Heart right ventricle (tissue), 16 donors: ENCODE data around the gene SCAF1. TPM values are rescaled to one million over a fixed set of nuclear protein-coding genes. Genes with fewer than 3 reads are reported as not detected.

ENCODE experiments used
- ATAC-seq, 8 donors: fragments of 200-7000 bp; cut with Tn5 transposase; one replicate each; pipeline ENCODE4 v1.9.1; 2020; ENCODE audit warnings: mild to moderate bottlenecking in 8 of 8, moderate library complexity in 8 of 8, moderate number of reproducible peaks in 1 of 8
- DNase-seq, 2 donors: peaks; one replicate each; pipeline ENCODE4 v3.0.0-alpha.2; 2020
- H3K27ac ChIP-seq, 10 donors: fragments of 200-600 bp; sonication (generic) in 2 of 10; one replicate each; pipeline versions ENCODE4 v1.5.0 to v1.8.0; 2020 to 2022; ENCODE audit warnings: mild to moderate bottlenecking in 3 of 10
- H3K27me3 ChIP-seq, 7 donors: fragments of 200-600 bp; one replicate each; pipeline ENCODE4 v1.8.0; 2021 to 2022; ENCODE audit warnings: mild to moderate bottlenecking in 2 of 7
- H3K36me3 ChIP-seq, 9 donors: fragments of 200-600 bp; sonication (generic) in 1 of 9; one replicate each; pipeline versions ENCODE4 v1.5.0 to v1.8.0; 2020 to 2022; ENCODE audit warnings: mild to moderate bottlenecking in 2 of 9
- H3K4me1 ChIP-seq, 9 donors: fragments of 200-600 bp; sonication (generic) in 1 of 9; one replicate each; pipeline versions ENCODE4 v1.5.0 to v1.8.0; 2020 to 2022; ENCODE audit warnings: mild to moderate bottlenecking in 4 of 9
- H3K4me3 ChIP-seq, 10 donors: fragments of 200-600 bp; sonication (generic) in 2 of 10; one replicate each; pipeline versions ENCODE4 v1.5.0 to v1.8.0; 2020 to 2022; ENCODE audit warnings: mild to moderate bottlenecking in 7 of 10, moderate library complexity in 2 of 10
- H3K9me3 ChIP-seq, 11 donors: fragments of 200-600 bp in 10 of 11; sonication (generic) in 2 of 11; one replicate each; pipeline versions ENCODE4 v1.5.0 to v1.8.0; 2013 to 2022; ENCODE audit warnings: mild to moderate bottlenecking in 2 of 11, control low read depth in 1 of 11, moderate library complexity in 1 of 11
- WGBS, 2 donors: extraction: QIAGEN DNeasy Blood & Tissue Kit; methylation state at CpG; one replicate each; pipeline ENCODE4 v1.1.7; 2013; ENCODE audit warnings: inconsistent platforms in 1 of 2; 5-methylcytosine and 5-hydroxymethylcytosine counted together
- intact Hi-C, 10 donors: fragments of 100-400 bp; cut with DNase I; formaldehyde crosslinking; loops; one replicate each; pipeline versions ENCODE4 v1.11.1 to v1.14.2; 2022
- polyA plus RNA-seq, 2 donors: library from polyadenylated mRNA; stranded (reverse); fragments of 200-250 nt; gene quantifications; one replicate each; pipeline ENCODE4 v1.2.3, GENCODE V29; 2013
- total RNA-seq, 10 donors: library from RNA; stranded (reverse); fragmentation: NEBNext Ultra II Directional in 3 of 10; extraction: Animal tissue kit (Norgen Biotek cat#: 25700) in 3 of 10; gene quantifications; one replicate each; pipeline versions ENCODE4 v1.2.1 to v1.2.4, GENCODE V29; 2021 to 2023
- TF ChIP-seq, protein P1 (sequence below), 9 donors: fragments of 200-600 bp; sonication (generic) in 2 of 9; IDR thresholded peaks; one replicate each; pipeline versions ENCODE4 v1.5.0 to v1.8.0; 2021 to 2022; ENCODE audit warnings: antibody characterized with exemption in 9 of 9, mild to moderate bottlenecking in 5 of 9, moderate library complexity in 1 of 9
- donor health status: Arrhythmogenic right ventricular cardiomyopathy.
- donor health status: ischemic (EF 13 %, LVEDD 7.1; RV severe dilation, severe dysfunction).
- donor health status: healthy with polysubstance abuse.
- donor health status: DM: no; HTN: yes; CAD: no.
- donor health status: DM: no; HTN: no; CAD: no.
- donor health status: ischemic (EF 25% LVEDD 6.9; RV normal size, moderate dysfunction).
- donor health status: ischemic (EF 25% LVEDD 5.7; RV mildly dilated, moderate dysfunction).
- donor health status: healthy.
- donor health status: DM: yes; HTN: yes; CAD: no.
- donor health status: Ischemic cardiomyopathy.
- donor health status: ischemic (EF 35%, LVEDD 5.7; RV mildly dilated, moderate dysfunction).
- donor health status: nonischemic (EF 11% LVEDD 7.7; RV severe dilation, severe dysfunction).
- donor health status: DM: yes; HTN: yes; CAD: no.
- donor health status: PGD.
- donor health status: ischemic (EF 29% LVEDD 5.4; RV normal size, mild dysfunction).
- donor health status: nonischemic (EF 23%, LVEDD 6.1; RV moderate dilation, normal function).

SCAF1 gene
- total and polyA plus RNA-seq, 12 donors: 20.2 to 60.5 (median 44.8) TPM

GRCh38 chr19:49677231-49677900 is 35.4 kb downstream of the SCAF1 start, which contains the start of gene PRMT1:
TSS of gene PRMT1 (plus strand) at chr19:49677271. CDS start at chr19:49677281, 10 bp downstream.
- H3K4me1 ChIP-seq: peaks cover 17 to 60% (median 46%) of the 10 kb centered on the region in 9 donors
- H3K27ac ChIP-seq: peak within 1 kb of the TSS; percentile 92 to 99 (median 97)
- H3K36me3 ChIP-seq: peaks cover 3 to 21% (median 15%) of the 10 kb centered on the region in 9 donors
- ATAC-seq (peak in 3 of 8 donors; percentile 13 to 36 (median 15)), DNase-seq (peak in 1 of 2 donors; percentile 55)
- H3K9me3 ChIP-seq: no peaks in the 10 kb centered on the region
- TF ChIP-seq, protein P1, sequence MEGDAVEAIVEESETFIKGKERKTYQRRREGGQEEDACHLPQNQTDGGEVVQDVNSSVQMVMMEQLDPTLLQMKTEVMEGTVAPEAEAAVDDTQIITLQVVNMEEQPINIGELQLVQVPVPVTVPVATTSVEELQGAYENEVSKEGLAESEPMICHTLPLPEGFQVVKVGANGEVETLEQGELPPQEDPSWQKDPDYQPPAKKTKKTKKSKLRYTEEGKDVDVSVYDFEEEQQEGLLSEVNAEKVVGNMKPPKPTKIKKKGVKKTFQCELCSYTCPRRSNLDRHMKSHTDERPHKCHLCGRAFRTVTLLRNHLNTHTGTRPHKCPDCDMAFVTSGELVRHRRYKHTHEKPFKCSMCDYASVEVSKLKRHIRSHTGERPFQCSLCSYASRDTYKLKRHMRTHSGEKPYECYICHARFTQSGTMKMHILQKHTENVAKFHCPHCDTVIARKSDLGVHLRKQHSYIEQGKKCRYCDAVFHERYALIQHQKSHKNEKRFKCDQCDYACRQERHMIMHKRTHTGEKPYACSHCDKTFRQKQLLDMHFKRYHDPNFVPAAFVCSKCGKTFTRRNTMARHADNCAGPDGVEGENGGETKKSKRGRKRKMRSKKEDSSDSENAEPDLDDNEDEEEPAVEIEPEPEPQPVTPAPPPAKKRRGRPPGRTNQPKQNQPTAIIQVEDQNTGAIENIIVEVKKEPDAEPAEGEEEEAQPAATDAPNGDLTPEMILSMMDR (IDR thresholded peaks at IDR 0.05): no peak
- H3K4me3 ChIP-seq: peak within 1 kb of the TSS; percentile 89 to 100 (median 98)
- intact Hi-C loops: loop anchor here in 7 of 10 donors (2.0 to 10.0 kb wide), 11 partner anchors 37 to 225 kb away; partner anchors contain the start of genes PRR12 (in 3 of the 7), NOSIP (in 2 of the 7), PRRG2 (in 2 of the 7) and AKT1S1 (in 1 of the 7)
- 0% methylated on average over 54 to 57 of the region's 57 CpGs for WGBS, 2 donors
- H3K27me3 ChIP-seq: no peaks in the 10 kb centered on the region

- Histone ChIP-seq H3K4me1 (peaks cover 17 to 58% (median 45%) of the 10 kb centered on the region in 9 donors), H3K9me3 (no peaks in the 10 kb centered on the region), H3K36me3 (peaks cover 3 to 28% (median 21%) of the 10 kb centered on the region in 9 donors), H3K27me3 (no peaks in the 10 kb centered on the region), H3K27ac (peak overlapping the region; percentile 92 to 99 (median 97)), H3K4me3 (peak overlapping the region; percentile 89 to 100 (median 98))
- ATAC-seq: peak in 1 of 8 donors; percentile 2
- peak; percentile 72 to 78 for DNase-seq
- WGBS, 2 donors: 3 to 6% methylated on average over 21 of the region's 21 CpGs
- intact Hi-C loops: loop anchor here in 7 of 10 donors (2.0 to 10.0 kb wide), 11 partner anchors 37 to 226 kb away; partner anchors contain the start of genes PRR12 (in 3 of the 7), NOSIP (in 2 of the 7), PRRG2 (in 2 of the 7) and AKT1S1 (in 1 of the 7)
- TF ChIP-seq, protein P1 (IDR thresholded peaks at IDR 0.05): peak; percentile 37 to 72 (median 61)
Measured at GRCh38 chr19:49677901-49678674, 36.1 kb downstream of the SCAF1 start.

DNA sequence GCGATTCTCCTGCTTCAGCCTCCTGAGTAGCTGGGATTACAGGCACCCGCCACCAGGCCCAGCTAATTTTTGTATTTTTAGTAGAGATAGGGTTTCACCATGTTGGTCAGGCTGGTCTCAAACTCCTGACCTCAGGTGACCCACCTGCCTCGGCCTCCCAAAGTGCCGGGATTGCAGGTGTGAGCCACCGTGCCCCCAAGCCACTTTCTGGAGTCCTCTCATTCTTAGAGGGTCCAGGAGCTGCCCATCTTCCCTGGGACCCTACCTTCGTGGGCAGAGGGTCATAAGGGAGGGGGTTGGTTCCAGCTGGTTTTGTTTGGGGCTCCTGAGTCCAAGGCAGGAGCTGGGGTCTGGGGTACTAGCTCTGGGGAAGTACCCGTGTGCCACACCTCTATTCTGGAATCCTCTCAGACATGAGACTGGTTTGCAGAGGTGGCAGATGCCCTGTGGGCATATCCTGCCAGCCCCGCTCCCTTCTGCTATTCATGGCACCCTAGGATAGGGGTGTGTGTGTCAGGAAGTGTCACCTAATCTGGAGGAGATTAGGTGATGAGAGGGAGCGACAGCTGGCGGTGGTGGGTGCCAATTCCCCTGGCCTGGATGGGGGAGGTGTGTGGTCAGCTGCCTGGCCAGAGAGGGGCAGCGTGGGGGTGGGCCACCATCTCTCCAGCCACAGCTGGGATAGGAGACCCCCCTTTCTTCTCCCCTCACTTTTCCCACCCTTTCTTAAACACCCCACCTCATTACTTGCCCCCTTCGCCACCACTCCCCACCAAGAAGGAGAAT is 37.2 kb downstream of the SCAF1 start:
- Histone ChIP-seq H3K27me3 (no peaks in the 10 kb centered on the region), H3K9me3 (no peaks in the 10 kb centered on the region), H3K4me3 (peak overlapping the region in 3 of 10 donors; percentile 89 to 99 (median 92)), H3K36me3 (peaks cover 3 to 39% (median 31%) of the 10 kb centered on the region in 9 donors), H3K27ac (peak overlapping the region in 9 of 10 donors; percentile 62 to 98 (median 96)), H3K4me1 (peaks cover 17 to 58% (median 45%) of the 10 kb centered on the region in 9 donors)
- intact Hi-C loops: loop anchor here in 6 of 10 donors (5.0 to 10.0 kb wide), 10 partner anchors 84 to 227 kb away; partner anchors contain the start of genes PRR12 (in 3 of the 6), NOSIP (in 2 of the 6), PRRG2 (in 2 of the 6) and AKT1S1 (in 1 of the 6)
- TF ChIP-seq, protein P1 (IDR thresholded peaks at IDR 0.05): no peak
- ATAC-seq (no peak), DNase-seq (no peak)
- 38 to 55% methylated on average over 12 of the region's 12 CpGs for WGBS, 2 donors
